DOHH2 (cell line): ENCODE measurements around the gene COL20A1.

Experiments used
- H3F3A ChIP-seq: fragments of 200-600 bp; sonication (generic), shearing (Covaris generic); 2 replicates; pipeline ENCODE4 v1.6.0; 2016; ENCODE audit warnings: antibody characterized with exemption, mild to moderate bottlenecking; ENCODE audit not compliant: control insufficient read depth, insufficient read depth
- H3K27ac ChIP-seq: fragments of 200-600 bp; sonication (generic); 2 replicates; pipeline ENCODE4 v1.5.1; 2014; ENCODE audit warnings: low read depth, mild to moderate bottlenecking, low read length, moderate library complexity
- H3K27me3 ChIP-seq: fragments of 200-600 bp; sonication (generic); 2 replicates; pipeline ENCODE4 v1.6.1; 2014; ENCODE audit warnings: mild to moderate bottlenecking, low read length, mixed read lengths; ENCODE audit not compliant: control insufficient read depth
- H3K36me3 ChIP-seq: fragments of 200-600 bp; sonication (generic); 2 replicates; pipeline ENCODE4 v1.6.1; 2014; ENCODE audit warnings: mild to moderate bottlenecking, low read length, moderate library complexity, mixed read lengths; ENCODE audit not compliant: control insufficient read depth
- H3K4me1 ChIP-seq: fragments of 200-600 bp; sonication (generic); 2 replicates; pipeline ENCODE4 v1.6.1; 2014; ENCODE audit warnings: mild to moderate bottlenecking, low read length, mixed read lengths; ENCODE audit not compliant: control insufficient read depth
- H3K4me2 ChIP-seq: fragments of 200-600 bp; sonication (generic); 2 replicates; pipeline ENCODE4 v1.6.0; 2014; ENCODE audit warnings: mild to moderate bottlenecking, low read length, moderate library complexity
- H3K4me3 ChIP-seq: fragments of 200-600 bp; sonication (generic); 2 replicates; pipeline ENCODE4 v1.5.1; 2014; ENCODE audit warnings: mild to moderate bottlenecking, low read length, mixed read lengths
- H3K79me2 ChIP-seq: fragments of 200-600 bp; sonication (generic); 2 replicates; pipeline ENCODE4 v1.6.1; 2014; ENCODE audit warnings: mild to moderate bottlenecking, low read length, mixed read lengths; ENCODE audit not compliant: control insufficient read depth
- H3K9me2 ChIP-seq: fragments of 200-600 bp; sonication (generic); replicated peaks from 2 replicates; pipeline ENCODE4 v1.6.1; 2014; ENCODE audit warnings: mild to moderate bottlenecking, low read length, mixed read lengths; ENCODE audit not compliant: control insufficient read depth
- H3K9me3 ChIP-seq: fragments of 200-600 bp; sonication (generic); 2 replicates; pipeline ENCODE4 v1.6.1; 2014; ENCODE audit warnings: antibody characterized with exemption, low read length, mixed read lengths; ENCODE audit not compliant: control insufficient read depth, insufficient read depth
- H4K20me1 ChIP-seq: fragments of 200-600 bp; sonication (generic); 2 replicates; pipeline ENCODE4 v1.6.0; 2014; ENCODE audit warnings: low read depth, mild to moderate bottlenecking, antibody characterized with exemption, low read length, moderate library complexity; ENCODE audit not compliant: control insufficient read depth, insufficient read depth
- EZH2phosphoT487 ChIP-seq: fragments of 200-600 bp; sonication (generic); IDR thresholded peaks from 2 replicates; pipeline ENCODE4 v1.6.1; 2017; ENCODE audit warnings: borderline replicate concordance, mild to moderate bottlenecking, antibody characterized with exemption, low read length, moderate library complexity, mixed read lengths
- TF ChIP-seq, protein P1 (sequence below): fragments of 200-600 bp; sonication (generic); IDR thresholded peaks from one replicate; pipeline ENCODE4 v1.5.1; 2014; ENCODE audit warnings: antibody characterized with exemption, mild to moderate bottlenecking, low read depth, low read length; ENCODE audit not compliant: poor library complexity, severe bottlenecking

COL20A1 gene

DNA sequence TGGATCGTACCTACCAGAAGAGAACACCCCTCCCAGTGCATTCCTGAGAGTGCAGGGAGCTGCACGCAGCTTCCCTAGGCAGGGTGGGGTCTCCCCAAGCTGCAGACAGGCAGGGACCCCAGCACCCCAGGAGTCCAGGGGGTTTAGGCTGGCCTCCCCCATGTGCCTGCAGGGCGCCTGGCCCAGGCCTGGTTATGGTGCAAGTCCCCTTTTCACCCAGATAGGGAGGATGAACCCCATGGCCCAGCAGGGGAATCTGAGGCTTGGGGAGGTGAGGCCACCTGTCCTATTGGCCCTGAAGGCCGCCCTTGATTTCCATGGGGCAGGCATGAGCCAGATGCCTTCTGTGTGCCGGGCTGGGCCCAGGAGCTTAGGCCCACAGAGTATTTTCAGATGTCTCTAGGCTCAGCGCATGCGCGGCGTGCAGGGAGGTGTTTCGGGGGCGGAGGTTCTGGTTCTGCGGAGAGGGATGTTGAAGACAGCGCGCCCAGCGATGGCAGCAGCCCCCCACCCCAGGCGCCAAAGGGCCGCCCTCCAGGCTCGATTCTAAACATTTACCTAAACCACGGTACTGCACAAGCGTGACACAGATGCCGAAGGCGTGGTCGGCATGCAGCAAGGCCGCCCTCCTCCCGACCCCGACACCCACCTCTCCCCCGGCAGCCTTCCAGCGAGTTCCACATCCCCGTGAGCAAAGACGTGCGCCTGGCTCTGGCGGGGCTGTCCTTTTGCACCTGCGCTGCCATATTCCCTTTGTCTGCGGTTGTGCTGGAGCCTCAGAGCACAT lies 29.4 kb downstream of the COL20A1 start:
- no peaks in the 10 kb centered on the region for H3K36me3 ChIP-seq
- H3K4me3 ChIP-seq, result no peak overlapping the region
- no peak overlapping the region for H3K27ac ChIP-seq
- H3K9me2 ChIP-seq, result no peaks in the 10 kb centered on the region
- no peaks in the 10 kb centered on the region for H4K20me1 ChIP-seq
- H3K4me2 ChIP-seq, result no peak overlapping the region
- H3K9me3 ChIP-seq, result peaks cover 10% of the 10 kb centered on the region; the same call in 1 of the 2 replicates
- H3F3A ChIP-seq, result peaks cover 11% of the 10 kb centered on the region
- H3K4me1 ChIP-seq, result peaks cover 23% of the 10 kb centered on the region
- H3K27me3 ChIP-seq, result peaks cover 5% of the 10 kb centered on the region; the same call in 1 of the 2 replicates
- no peak for TF ChIP-seq EZH2phosphoT487
- TF ChIP-seq, protein P1, sequence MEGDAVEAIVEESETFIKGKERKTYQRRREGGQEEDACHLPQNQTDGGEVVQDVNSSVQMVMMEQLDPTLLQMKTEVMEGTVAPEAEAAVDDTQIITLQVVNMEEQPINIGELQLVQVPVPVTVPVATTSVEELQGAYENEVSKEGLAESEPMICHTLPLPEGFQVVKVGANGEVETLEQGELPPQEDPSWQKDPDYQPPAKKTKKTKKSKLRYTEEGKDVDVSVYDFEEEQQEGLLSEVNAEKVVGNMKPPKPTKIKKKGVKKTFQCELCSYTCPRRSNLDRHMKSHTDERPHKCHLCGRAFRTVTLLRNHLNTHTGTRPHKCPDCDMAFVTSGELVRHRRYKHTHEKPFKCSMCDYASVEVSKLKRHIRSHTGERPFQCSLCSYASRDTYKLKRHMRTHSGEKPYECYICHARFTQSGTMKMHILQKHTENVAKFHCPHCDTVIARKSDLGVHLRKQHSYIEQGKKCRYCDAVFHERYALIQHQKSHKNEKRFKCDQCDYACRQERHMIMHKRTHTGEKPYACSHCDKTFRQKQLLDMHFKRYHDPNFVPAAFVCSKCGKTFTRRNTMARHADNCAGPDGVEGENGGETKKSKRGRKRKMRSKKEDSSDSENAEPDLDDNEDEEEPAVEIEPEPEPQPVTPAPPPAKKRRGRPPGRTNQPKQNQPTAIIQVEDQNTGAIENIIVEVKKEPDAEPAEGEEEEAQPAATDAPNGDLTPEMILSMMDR, result no peak
- no peaks in the 10 kb centered on the region for H3K79me2 ChIP-seq

DNA sequence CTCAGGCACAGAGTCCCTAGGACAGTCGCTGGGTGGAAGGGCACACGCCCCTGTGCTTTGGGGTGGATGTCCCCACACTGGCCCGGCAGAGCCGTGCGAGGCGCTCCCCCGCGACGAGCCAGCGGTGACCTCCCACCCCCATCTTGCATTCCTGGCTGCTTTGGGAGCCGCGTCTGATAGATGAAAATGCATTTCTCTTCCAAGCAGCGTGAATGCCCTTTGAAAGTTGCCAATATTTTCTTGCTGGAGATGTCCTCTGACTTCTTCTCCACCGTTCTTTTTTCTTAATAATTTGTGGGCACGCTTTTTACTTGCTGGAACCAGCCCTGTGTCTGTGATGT lies 29.9 kb downstream of the COL20A1 start:
- H3K79me2 ChIP-seq, result no peaks in the 10 kb centered on the region
- peaks cover 23% of the 10 kb centered on the region for H3K4me1 ChIP-seq
- TF ChIP-seq, protein P1, result no peak
- no peak for TF ChIP-seq EZH2phosphoT487
- H3F3A ChIP-seq, result peaks cover 14% of the 10 kb centered on the region
- no peak overlapping the region for H3K27ac ChIP-seq
- H3K4me2 ChIP-seq, result no peak overlapping the region
- H3K9me3 ChIP-seq, result peaks cover 10% of the 10 kb centered on the region; the same call in 1 of the 2 replicates
- peaks cover 5% of the 10 kb centered on the region; the same call in 1 of the 2 replicates for H3K27me3 ChIP-seq
- no peaks in the 10 kb centered on the region for H3K9me2 ChIP-seq
- H3K36me3 ChIP-seq, result no peaks in the 10 kb centered on the region
- H3K4me3 ChIP-seq, result no peak overlapping the region
- no peaks in the 10 kb centered on the region for H4K20me1 ChIP-seq

DNA sequence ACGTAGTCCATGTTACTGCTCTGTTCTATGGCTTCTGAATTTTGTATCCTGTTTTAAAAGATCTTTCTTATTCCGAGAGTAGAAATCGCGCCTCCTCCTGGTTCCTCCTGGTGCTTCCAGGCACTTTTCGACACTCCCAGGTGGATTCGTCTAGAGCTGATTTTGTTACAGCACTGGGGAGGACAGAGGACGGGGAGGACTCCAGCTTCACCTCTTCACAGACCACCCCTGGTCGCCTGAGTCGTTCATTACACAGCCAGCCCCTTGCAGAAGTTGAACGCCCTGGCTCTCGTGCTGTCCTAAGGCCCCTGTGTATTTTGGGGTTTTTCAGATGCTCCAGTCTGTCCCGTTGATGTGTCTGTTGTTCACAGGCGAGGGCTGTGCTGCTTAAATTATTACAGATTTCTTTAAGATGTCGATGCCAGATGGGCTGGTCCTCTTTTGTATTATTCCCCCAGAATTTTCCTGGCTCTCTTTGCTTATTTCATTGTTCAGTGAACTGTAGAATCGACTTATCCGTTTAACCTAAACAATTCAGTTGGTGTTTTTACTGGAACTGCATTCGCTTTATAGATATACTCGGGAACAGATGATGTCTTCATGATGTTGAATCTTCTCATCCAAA lies 30.5 kb downstream of the COL20A1 start:
- no peak overlapping the region for H3K27ac ChIP-seq
- no peak for TF ChIP-seq EZH2phosphoT487
- TF ChIP-seq, protein P1, result no peak
- peaks cover 23% of the 10 kb centered on the region for H3K4me1 ChIP-seq
- H3K79me2 ChIP-seq, result no peaks in the 10 kb centered on the region
- no peaks in the 10 kb centered on the region for H3K36me3 ChIP-seq
- H3K4me2 ChIP-seq, result no peak overlapping the region
- H3K9me2 ChIP-seq, result no peaks in the 10 kb centered on the region
- peaks cover 14% of the 10 kb centered on the region for H3F3A ChIP-seq
- H3K4me3 ChIP-seq, result no peak overlapping the region
- H3K9me3 ChIP-seq, result peaks cover 10% of the 10 kb centered on the region; the same call in 1 of the 2 replicates
- H4K20me1 ChIP-seq, result no peaks in the 10 kb centered on the region
- H3K27me3 ChIP-seq, result peaks cover 5% of the 10 kb centered on the region; the same call in 1 of the 2 replicates
